ENCODE data around the gene TMEM131.

Gene TMEM131

DNA sequence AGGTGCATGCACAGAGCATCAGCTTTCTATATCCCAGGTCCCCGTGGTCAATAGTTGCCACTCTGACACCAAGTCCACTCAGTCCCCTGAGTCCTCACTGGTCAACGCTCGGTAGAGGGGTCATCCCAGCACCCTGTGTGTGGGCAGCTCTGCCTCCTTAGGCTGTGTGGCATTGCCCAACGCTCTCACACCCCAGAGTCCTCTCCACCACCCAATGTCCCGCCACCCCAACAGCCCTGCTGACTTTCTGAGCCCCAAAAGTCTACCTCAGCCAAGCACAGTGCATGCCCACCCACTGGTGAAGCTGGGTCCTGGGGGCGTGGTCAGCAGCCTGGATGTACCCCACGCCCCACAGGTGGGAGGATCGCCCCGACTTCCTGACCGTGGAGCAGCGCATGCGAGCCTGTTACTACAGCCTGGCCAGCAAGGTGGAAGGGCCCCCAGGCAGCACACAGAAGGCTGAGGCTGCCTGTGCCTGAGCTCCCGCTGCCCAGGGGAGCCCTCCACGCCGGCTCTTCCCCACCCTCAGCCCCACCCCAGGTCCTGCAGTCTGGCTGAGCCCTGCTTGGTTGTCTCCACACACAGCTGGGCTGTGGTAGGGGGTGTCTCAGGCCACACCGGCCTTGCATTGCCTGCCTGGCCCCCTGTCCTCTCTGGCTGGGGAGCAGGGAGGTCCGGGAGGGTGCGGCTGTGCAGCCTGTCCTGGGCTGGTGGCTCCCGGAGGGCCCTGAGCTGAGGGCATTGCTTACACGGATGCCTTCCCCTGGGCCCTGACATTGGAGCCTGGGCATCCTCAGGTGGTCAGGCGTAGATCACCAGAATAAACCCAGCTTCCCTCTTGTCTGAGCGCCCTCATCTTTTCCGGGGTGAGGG, 256.5 kb downstream of the TMEM131 start:
- no peak for DNase-seq (ENCODE audit: low spot score)

DNA sequence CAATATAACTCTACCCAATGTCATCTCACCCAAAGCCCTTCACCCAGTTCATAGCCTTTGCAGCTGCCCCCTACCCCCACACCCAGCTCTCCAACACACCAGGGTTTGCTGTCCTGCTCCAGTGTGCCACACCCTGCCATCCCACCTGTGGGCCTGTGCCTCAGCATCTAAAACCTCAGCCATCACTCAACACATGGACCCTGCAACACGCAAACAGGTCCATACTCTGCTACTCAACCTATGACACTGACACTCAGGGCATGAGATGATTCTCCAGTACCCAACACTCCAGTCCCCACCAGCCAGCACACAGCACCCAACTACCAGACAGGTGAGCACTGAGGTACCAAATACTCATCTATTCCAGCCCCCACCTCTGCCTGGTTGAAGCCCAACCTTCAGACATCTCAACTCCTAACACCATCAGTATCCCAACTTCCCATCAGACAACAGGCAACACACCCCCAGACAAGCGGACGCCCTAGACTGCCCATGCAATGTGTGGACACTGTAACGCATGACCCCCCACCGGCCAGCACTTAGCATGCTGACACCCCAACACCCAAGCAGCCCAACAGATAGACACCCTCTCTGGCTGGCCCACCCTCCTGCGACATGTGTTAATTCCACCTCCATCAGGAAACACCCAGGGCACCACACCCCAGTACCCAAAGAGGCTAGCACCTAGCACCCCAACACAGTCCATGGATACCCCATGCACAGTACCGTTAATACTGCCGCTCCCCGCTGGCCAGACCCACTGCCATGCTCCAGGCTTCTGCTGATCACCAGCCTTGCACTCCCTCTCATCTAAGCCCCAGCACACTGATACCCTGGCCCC, 257.3 kb downstream of the TMEM131 start:
- no peak for DNase-seq (ENCODE audit: low spot score)

DNA sequence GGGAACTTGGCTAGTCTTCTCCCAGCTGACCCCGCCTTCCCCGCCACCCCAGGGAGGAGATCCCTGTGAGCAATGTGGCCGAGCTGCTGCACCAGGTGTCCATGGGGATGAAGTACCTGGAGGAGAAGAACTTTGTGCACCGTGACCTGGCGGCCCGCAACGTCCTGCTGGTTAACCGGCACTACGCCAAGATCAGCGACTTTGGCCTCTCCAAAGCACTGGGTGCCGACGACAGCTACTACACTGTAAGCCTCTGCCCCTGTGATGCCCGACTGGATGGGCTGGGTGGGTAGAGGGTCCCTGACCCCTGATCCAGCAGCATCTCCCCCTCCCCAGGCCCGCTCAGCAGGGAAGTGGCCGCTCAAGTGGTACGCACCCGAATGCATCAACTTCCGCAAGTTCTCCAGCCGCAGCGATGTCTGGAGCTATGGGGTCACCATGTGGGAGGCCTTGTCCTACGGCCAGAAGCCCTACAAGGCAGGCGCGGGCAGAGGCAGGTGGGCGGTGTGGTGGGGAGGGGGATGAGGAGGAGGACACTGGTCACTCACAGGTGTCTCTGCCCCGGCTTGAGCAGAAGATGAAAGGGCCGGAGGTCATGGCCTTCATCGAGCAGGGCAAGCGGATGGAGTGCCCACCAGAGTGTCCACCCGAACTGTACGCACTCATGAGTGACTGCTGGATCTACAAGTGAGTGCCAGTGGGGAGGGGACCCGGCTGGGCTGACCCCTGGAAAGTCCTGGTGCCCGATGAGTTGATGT, 258.1 kb downstream of the TMEM131 start:
- no peak for DNase-seq (ENCODE audit: low spot score)

DNA sequence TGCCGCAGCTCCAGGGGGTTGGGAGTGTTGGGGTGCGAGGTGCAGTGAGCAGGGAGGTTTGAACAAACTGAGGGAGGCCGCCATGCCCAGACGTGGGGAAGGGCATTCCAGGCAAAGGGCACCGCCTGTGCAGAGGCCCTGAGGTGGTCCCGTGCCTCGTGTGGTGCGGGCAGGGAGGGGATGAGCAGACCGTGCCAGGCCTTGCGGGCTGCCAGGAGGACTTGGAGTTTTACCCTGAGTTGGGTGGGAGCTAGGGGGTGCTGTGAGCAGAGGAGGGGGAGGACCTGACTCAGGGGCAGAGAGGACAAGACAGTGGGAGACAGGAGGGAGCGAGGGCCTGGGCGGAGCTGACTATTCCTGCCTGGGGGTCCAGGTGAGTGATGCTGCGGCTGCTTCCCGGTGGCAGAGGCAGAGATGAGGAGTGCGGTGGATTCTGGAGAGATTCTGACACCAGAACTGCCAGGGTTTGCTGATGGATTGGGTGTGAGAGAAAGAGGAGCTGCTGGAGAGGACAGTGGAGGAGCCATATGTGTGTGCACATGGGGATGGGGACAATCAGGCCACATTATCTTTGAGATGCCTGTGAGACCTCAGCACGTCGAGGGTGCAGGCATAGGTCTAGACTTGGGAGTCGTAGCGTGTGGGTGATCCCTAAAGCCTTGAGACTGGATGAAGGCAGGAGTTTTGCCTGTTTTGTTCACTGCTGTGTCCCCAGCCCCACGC, 259.0 kb downstream of the TMEM131 start:
- no peak for DNase-seq (ENCODE audit: low spot score)

DNA sequence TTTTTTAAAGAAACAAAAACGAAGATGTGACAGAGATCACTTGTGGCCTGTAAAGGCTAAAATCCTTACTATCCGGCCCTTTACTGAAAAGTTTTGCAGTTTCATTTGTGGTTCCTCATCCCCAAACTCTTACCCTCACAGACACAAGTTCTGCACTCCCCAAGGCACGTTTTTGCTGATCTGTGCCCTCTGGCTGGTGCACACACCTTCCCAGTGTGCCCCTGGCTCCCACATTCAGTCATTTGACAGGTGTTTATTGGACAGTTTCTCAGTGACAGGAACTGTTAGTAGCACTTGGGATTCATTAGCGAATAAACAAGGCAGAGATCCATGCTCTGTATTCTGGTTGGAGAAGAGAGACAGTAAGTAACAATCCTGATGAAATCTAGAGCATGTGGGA, 259.6 kb downstream of the TMEM131 start:
- no peak for DNase-seq (ENCODE audit: low spot score)

DNA sequence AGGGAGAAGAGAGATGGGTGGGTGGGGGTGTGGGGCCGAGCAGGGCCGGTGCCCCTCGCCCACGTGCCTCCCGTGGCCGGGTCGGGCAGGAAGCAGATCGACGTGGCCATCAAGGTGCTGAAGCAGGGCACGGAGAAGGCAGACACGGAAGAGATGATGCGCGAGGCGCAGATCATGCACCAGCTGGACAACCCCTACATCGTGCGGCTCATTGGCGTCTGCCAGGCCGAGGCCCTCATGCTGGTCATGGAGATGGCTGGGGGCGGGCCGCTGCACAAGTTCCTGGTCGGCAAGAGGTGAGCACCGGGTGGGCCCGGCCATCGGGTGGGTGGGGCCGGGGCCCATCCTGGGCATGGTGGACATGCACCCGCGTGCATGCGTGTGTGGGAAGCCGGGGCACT, 260.6 kb downstream of the TMEM131 start:
- no peak for DNase-seq (ENCODE audit: low spot score)

DNA sequence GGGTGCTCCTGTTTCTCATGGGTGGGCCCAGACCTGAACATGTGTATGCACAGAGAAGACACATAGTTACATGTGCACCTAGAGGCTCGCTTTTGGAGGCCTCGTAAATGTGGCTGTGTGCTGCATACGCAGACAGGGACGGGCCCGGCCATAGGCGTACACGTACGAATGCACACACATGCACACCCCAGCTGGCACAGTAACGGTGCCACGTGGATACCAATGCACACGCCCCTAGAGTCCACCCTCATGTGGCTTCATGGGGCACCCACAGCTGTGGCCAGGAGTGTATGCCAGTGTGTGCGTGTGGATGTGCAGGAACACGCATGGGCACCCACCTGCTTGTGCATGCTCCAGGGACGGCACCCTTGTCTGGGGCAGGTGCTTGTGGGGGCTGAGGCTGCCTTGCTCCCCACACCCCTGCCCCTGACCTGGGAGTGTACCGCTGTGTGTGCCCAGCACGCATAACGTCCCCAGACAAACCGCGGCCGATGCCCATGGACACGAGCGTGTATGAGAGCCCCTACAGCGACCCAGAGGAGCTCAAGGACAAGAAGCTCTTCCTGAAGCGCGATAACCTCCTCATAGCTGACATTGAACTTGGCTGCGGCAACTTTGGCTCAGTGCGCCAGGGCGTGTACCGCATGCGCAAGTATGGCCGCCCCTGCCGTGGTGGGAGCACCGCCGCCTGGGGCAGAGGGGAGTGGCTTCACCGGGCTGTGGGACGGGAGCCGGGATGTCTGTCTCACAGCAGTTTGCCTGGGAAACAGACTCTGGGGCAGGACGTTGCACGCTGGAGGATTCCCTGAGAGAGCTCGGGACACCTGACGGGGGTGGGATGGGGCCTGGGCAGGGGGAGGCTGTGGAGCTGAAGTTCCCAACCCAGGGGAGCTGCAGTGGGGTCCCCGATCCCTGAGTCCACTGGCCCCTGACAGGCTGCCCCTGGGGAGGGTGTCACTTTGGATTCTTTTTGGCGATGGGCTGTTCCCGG, 261.4 kb downstream of the TMEM131 start:
- no peak for DNase-seq (ENCODE audit: low spot score)

DNA sequence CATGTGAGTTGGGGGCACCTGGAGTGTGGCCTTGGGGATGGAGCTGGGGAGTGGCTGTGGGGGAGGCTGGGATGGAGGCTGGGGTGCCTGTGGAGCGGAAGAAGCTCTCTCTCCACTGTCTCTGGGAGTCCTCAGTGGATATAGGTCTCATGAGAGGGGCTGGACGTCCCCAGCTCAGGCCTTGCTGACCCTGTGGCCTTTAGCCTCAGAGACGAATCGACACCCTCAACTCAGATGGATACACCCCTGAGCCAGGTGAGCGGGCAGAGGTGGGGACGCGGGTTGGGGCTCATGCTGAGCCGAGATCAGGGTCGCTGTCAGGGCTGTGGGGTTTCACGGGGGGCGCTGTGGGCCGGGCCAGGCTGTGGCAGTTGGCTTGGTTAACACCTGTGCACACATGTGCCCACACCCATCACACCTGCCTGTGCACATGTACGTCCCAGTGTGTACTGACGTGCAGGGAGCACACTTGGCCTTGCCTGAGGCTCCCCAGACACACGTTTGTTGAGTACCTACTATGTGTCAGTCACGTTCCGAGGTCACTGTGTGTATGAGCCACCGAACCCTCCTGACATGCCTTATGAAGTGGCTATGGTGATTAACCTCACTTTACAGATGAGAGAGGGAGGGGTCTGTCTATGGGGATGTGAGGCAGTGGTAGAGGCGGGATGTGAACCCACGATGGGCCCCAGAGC, 262.3 kb downstream of the TMEM131 start:
- DNase-seq (ENCODE audit: low spot score) = no peak

DNA sequence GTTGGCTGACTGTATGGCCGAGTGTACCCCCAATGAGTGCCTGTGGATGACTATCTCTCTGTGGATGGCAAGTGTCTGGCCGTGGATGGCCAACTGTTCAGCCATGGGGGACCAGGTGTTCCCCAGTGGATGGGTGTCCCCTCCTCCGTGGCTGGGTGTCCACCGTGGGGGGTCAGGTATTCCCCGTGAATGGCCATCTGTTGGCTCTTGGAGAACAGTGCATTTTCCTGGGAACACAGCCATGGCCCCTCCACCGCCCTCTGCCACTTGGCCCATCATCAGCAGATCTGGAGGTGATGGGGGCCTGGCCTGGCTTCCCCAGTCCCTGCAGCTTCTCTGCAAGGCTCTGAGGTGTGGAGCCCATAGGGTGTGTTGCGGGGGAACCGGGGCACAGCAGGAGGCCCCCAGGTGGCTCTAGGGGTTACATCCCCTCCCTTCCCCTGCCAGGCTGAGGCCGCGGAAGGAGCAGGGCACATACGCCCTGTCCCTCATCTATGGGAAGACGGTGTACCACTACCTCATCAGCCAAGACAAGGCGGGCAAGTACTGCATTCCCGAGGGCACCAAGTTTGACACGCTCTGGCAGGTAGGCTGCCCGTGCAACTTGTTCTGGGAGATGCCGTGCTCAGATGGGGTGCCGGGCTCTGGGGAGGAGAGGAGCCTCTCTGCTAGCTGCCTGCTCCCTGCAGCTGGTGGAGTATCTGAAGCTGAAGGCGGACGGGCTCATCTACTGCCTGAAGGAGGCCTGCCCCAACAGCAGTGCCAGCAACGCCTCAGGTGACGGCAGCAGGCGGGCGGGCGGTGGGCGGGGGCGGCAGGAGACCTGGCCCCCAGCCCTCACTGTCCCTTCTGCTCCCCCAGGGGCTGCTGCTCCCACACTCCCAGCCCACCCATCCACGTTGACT, 263.1 kb downstream of the TMEM131 start:
- no peak for DNase-seq (ENCODE audit: low spot score)

DNA sequence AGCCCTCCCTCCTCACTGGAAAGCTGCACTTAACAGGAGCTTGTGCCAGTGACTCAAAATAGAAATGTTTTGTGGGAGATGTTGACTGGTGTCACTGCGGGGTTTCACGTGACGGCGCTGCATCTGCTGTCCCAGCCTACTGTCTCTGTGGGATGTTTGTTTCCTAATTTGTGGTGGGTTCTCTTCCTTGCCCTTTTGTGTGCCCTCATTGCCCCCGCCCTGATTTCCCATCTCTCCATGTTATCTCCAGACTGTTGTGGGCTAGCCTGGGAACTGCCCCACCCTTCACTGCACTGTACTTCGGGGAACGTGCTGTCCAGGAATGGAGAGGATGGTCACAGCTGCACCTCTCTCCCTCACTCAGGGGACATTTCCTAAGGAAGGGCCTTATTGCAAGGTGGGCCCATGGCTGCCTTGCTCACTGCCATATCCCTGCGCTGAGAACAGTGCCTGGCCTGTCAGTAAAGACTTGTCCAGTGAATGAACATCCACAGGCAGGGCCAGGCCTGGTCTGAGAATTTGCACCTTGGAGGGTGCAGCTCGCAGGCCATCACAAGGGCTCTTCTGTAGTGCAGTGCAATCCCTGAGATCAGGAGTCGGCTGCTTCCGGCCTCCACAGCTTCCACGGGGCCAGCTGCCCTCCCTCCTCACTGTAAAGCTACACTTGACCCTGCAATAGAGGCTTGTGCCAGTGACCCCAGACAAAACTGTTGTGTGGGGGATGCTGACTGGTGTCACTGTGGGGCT, 264.3 kb downstream of the TMEM131 start:
- no peak for DNase-seq (ENCODE audit: low spot score)

DNA sequence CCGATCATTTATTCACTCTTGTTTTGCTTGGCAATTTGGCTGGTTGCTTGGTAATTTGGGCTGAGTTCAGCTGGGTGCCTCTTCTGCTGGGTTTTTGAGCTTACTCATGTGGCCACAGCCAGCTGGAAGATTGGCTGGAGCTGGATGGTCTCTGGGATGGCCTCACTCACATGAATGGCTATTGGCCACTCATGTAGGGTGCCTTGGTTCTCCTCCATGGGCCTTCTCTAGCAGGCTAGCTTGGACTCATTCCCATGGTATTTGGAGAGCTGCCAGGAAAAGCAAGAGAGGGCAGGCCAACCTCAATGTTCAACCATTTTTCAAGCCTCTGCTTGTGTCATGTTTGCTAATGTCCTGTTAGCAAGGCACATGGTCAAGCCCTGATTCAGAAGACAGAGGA, 265.5 kb downstream of the TMEM131 start:
- DNase-seq (ENCODE audit: low spot score) = no peak

DNA sequence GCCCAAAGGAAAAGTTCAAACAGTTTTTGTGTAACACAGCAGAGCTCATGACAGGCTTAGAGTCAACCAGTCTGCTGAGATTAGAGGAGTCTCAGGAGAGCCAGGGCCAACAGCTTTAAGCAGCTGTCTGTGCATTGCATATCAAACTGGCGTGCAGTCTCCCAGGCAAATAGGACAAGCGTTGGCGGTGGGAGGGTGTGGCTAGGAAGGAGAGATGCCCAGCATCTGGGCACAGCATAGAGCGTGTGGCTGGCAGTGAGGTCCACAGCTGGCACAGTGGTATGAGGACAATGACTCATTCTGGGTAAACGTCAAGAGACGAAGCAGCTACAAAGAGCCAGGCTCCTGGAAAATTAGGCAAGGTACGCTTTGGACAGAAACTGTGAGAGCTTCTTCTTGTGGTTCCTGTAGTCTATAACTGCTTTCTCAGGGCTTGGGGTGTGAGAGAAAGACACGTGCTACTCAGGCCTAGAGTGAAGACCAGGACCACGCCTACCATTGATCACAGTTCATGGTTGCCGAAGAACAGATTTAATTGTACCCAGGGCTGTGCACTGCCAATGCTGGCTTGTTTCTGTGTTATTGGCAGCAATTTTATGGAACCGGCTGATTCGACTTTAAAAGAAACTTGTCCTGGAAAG, 267.5 kb downstream of the TMEM131 start:
- no peak for DNase-seq (ENCODE audit: low spot score)

DNA sequence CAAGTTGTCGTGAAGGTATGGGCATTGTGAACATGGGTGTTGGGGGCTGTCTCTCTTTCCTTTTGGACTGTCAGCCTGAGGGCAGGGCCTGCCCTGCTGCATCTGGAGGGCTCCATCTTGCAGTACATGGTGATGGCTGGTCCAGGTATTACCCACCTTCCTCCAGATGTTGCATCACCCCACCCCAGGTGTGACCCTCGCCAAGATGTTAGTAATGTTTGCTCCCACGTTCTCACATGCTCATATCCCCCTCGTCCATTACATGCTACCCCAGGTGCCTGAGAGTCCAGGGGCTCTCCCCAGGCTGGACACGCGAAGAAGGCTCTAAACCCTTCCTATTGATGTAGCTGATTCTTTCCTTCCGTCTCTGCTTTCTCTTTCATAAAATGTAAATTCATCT, 268.5 kb downstream of the TMEM131 start:
- no peak for DNase-seq (ENCODE audit: low spot score)

DNA sequence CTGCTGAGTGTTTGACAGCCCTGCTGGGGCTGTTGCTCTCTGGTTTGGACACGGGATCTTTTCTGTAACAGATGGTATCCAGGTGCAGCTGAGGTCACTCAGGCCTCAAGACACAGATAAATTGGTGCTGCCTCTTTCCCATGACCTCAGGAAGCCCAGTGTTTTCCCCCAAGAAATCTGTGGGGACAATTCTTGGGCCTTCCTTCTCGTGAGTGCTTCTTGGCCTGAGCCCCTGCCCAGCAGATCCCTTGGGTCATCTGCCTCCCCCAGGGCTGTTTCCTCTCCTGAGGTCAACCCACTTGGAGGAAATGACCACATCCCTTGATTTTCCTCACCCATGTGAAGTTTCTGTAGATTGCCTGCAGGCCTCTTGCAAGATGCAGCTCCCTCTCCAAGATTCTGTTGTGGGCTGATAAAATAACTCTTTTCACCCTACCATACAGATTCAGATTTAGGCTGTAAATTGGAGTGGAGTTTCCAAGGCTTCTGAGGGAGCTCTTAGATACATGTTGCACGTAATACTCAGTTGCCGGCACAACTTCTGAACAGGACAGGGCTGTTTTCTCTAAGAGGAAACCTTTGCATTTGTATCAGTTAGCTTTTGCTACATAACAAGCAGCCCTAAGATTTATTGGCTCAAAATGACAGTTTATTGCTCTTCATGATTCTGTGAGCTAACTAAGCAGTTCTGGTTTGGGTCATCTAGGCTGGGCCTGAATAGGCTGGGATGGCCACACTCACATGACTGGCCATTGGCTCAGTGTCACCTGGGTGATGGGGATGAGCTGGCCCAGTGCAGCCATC, 269.3 kb downstream of the TMEM131 start:
- no peak for DNase-seq (ENCODE audit: low spot score)

DNA sequence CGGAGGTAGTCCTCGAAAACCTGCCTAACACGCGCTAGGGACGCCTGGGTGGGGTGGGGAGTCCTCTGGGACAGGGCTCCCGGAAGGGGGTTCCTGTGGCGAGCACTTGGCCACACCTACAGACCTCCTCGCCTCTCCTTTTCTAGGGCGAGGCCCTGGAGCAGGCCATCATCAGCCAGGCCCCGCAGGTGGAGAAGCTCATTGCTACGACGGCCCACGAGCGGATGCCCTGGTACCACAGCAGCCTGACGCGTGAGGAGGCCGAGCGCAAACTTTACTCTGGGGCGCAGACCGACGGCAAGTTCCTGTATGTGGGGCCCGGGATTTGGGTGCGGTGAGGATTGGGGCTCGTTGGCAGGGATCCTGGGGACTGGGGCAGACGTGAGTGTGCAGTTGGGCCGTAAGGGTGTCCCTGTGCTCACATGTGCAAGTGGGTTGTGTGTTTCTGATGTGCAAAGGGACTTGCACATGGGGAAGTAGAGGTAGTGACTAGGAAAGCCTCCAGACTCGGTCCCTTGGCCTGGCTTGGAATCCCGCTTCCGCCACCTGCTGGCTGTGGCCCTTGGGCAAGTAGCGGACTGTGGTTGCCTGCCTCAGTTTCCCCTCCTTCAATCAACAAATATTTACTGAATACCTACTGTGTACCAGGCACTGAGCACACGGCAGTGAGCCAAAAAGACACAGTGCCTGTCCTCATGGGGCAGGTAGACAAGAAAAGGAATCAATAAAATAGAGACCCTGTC, 270.6 kb downstream of the TMEM131 start:
- DNase-seq (ENCODE audit: low spot score) = no peak

DNA sequence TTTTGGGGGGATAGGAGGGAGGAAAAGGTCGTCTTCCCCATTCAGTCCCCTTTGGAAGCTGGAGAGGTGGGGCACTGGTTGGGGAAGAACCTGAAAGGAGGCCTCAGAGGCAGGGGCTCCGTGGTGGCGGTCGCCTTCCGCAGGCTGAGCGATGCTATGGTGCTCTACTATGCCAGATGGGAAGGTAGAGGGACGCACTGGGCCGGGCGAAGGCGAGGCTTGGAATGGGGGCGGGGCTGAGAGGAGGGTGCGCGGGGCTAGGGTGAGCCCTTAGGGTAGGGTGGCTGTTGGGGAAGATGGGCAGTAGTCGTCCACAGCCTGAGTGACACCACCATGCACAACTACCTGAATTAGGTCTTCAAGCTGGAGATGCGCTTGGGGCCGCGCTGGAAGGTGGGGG, 271.2 kb downstream of the TMEM131 start:
- DNase-seq (ENCODE audit: low spot score) = no peak
